GM19395 (cell line): Measurements from ENCODE around the gene RARG.

ENCODE experiments used
- ATAC-seq: cut with Tn5 transposase; IDR thresholded peaks from one replicate; pipeline ENCODE4 v1.9.1; 2021; ENCODE audit warnings: mild to moderate bottlenecking, moderate library complexity; ENCODE audit not compliant: unreplicated experiment

Gene RARG

GRCh38 chr12:53231921-53232645, at the start of gene RARG:
Gene RARG (minus strand): TSS chr12:53232209. CDS start chr12:53227545, 4,664 bp downstream.
- no peak for ATAC-seq

- ATAC-seq = no peak
Observed at GRCh38 chr12:53279888-53280498, 48.0 kb upstream of the RARG start.

GRCh38 chr12:53279283-53279869, 47.4 kb upstream of the RARG start:
- ATAC-seq = no peak

GRCh38 chr12:53277981-53278380, 46.0 kb upstream of the RARG start:
- ATAC-seq = no peak

- ATAC-seq = no peak
Observed at GRCh38 chr12:53276511-53276910, 44.5 kb upstream of the RARG start.

- ATAC-seq = no peak
Observed at GRCh38 chr12:53274445-53274844, 42.4 kb upstream of the RARG start.

GRCh38 chr12:53268630-53269562, 36.9 kb upstream of the RARG start:
- peak; percentile 6 for ATAC-seq

GRCh38 chr12:53267999-53268629, 36.1 kb upstream of the RARG start, which contains the start of gene ESPL1:
Gene ESPL1 (plus strand): TSS chr12:53268299. CDS start chr12:53268767, 468 bp downstream.
- peak; percentile 83 for ATAC-seq

GRCh38 chr12:53267306-53267998, 35.4 kb upstream of the RARG start:
- peak; percentile 31 for ATAC-seq

GRCh38 chr12:53265783-53266182, 33.8 kb upstream of the RARG start:
- ATAC-seq = no peak

- no peak for ATAC-seq
Observed at GRCh38 chr12:53259891-53260290, 27.9 kb upstream of the RARG start.

- ATAC-seq = no peak
Observed at GRCh38 chr12:53258541-53259539, 26.8 kb upstream of the RARG start.

- ATAC-seq = no peak
Observed at GRCh38 chr12:53255996-53256395, 24.0 kb upstream of the RARG start.

GRCh38 chr12:53254816-53255545, 23.0 kb upstream of the RARG start:
- ATAC-seq = no peak

- no peak for ATAC-seq
Observed at GRCh38 chr12:53253298-53253697, 21.3 kb upstream of the RARG start.

- peak; percentile 12 for ATAC-seq
Observed at GRCh38 chr12:53252349-53252916, 20.4 kb upstream of the RARG start.

- peak; percentile 77 for ATAC-seq
Observed at GRCh38 chr12:53251477-53252348, 19.7 kb upstream of the RARG start.
